Adrenal gland (tissue), 5 donors: Measurements from ENCODE around the gene PI4K2A.

Experiments used
- CTCF ChIP-seq, 6 experiments: fragments of 450-650 bp in 4 of 6; fragments of 200-600 bp in 2 of 6; sonication (generic) in 1 of 6; IDR thresholded peaks; 1 replicate in 5 of 6; 2 replicates in 1 of 6; pipeline versions ENCODE4 v1.5.1 to v1.8.0; 2016 to 2021; ENCODE audit warnings: antibody characterized with exemption in 6 of 6, mild to moderate bottlenecking in 2 of 6, moderate library complexity in 1 of 6
- POLR2A ChIP-seq, 2 donors: fragments of 450-650 bp; IDR thresholded peaks; one replicate each; pipeline ENCODE4 v1.6.1; 2017; ENCODE audit warnings: antibody characterized with exemption in 2 of 2, mild to moderate bottlenecking in 2 of 2, moderate library complexity in 1 of 2
- donor health status: DM: no; HTN: no; CAD: no.

DNA sequence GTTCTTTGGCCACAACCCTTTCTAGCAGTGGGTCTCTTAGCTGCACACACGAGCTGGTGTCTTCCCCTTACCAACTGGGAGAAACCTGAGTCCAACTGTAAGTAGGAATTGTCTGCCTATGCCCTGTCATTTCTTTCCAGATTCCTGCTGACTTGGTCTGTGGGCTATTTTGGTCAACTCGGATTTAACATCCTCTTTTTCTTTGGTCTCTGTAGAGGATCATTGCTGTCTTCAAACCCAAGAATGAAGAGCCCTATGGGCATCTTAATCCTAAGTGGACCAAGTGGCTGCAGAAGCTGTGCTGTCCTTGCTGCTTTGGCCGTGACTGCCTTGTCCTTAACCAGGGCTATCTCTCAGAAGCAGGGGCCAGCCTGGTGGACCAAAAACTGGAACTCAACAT lies 10.3 kb downstream of the PI4K2A start:
- TF ChIP-seq POLR2A (IDR thresholded peaks at IDR 0.05) (no peak), CTCF (IDR thresholded peaks at IDR 0.05) (no peak)
